Gastroesophageal sphincter (tissue), 3 donors: ENCODE data around the gene CPT1B.

Experiments used
- CTCF ChIP-seq, 4 experiments: fragments of 200-600 bp in 2 of 4; fragments of 450-650 bp in 2 of 4; sonication (generic) in 1 of 4; IDR thresholded peaks; one replicate each; pipeline ENCODE4 v1.5.1; 2017 to 2019; ENCODE audit warnings: antibody characterized with exemption in 4 of 4, mild to moderate bottlenecking in 2 of 4, moderate library complexity in 2 of 4
- EP300 ChIP-seq: sonication (generic); formaldehyde crosslinking; IDR thresholded peaks from one replicate; pipeline ENCODE4 v1.6.1; 2017; ENCODE audit warnings: antibody characterized with exemption, mild to moderate bottlenecking
- POLR2A ChIP-seq, 2 donors: fragments of 450-650 bp; IDR thresholded peaks; one replicate each; pipeline ENCODE4 v1.6.1; 2017; ENCODE audit warnings: antibody characterized with exemption in 2 of 2, mild to moderate bottlenecking in 2 of 2, moderate library complexity in 1 of 2
- POLR2AphosphoS5 ChIP-seq: sonication (generic); formaldehyde crosslinking; IDR thresholded peaks from one replicate; pipeline ENCODE4 v1.6.1; 2017; ENCODE audit warnings: antibody characterized with exemption

GRCh38 chr22:50583294-50583861 lies 5.2 kb upstream of the CPT1B start:
- TF ChIP-seq CTCF (IDR thresholded peaks at IDR 0.05) (peak in 1 of 4 experiments; percentile 25), POLR2A (IDR thresholded peaks at IDR 0.05) (no peak), EP300 (no peak), POLR2AphosphoS5 (no peak)
